Left ventricle myocardium inferior (tissue), 1 donor: ENCODE data around the gene ECE1. TPM values are rescaled to one million over a fixed set of nuclear protein-coding genes. Genes with fewer than 3 reads are reported as not detected.

Experiments used
- DNase-seq: peaks from one replicate; pipeline ENCODE4 v3.0.0-alpha.2; 2020
- H3K27ac ChIP-seq: fragments of 200-600 bp; replicated peaks from 2 replicates; pipeline ENCODE4 v1.8.0; 2021
- H3K27me3 ChIP-seq: fragments of 200-600 bp; 2 replicates; pipeline ENCODE4 v1.8.0; 2021; ENCODE audit warnings: low read depth
- H3K36me3 ChIP-seq: fragments of 200-600 bp; 2 replicates; pipeline ENCODE4 v1.8.0; 2021
- H3K4me1 ChIP-seq: fragments of 200-600 bp; 2 replicates; pipeline ENCODE4 v1.8.0; 2021
- H3K4me3 ChIP-seq: fragments of 200-600 bp; 2 replicates; pipeline ENCODE4 v1.8.0; 2021; ENCODE audit warnings: mild to moderate bottlenecking, moderate library complexity
- H3K9me3 ChIP-seq: fragments of 200-600 bp; replicated peaks from 2 replicates; pipeline ENCODE4 v1.8.0; 2021
- intact Hi-C: fragments of 100-400 bp; cut with micrococcal nuclease; formaldehyde crosslinking; loops from one replicate; pipeline ENCODE4 v1.11.0; 2022
- total RNA-seq: library from RNA; stranded (reverse); fragmentation: NEBNext Ultra II Directional; extraction: Animal tissue kit (Norgen Biotek cat#: 25700); gene quantifications from one replicate; pipeline ENCODE4 v1.2.1, GENCODE V29; 2021
- TF ChIP-seq, protein P1 (sequence below): fragments of 200-600 bp; IDR thresholded peaks from 2 replicates; pipeline ENCODE4 v1.8.0; 2021; ENCODE audit warnings: antibody characterized with exemption, mild to moderate bottlenecking, borderline replicate concordance
- donor health status: DM: no; HTN: yes; CAD: no; lungs with severe emphysema.

ECE1 gene
- total RNA-seq, 1 donor from 2014 or later = 54.7 TPM

DNA sequence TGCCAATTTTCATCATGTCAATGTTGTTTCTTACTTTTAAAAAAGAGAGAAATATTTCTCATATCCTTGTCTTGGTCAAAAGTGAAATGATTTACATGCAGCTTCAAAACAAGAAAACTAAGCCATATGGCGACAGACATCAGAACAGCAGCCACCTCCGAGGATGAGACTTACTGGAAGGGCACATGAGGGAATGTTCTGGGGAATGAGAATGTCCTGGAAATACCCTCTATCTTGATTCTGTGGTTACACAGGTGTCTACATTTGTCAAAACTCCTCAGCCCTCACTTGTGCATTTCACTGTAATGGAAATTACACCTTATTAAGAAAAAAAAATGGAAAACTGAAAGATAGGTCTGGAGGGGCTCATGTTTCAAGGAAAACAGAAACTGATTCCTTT lies 14.2 kb upstream of the ECE1 start:
- no peak for DNase-seq
- H3K4me1 ChIP-seq = peaks cover 75% of the 10 kb centered on the region
- no peaks in the 10 kb centered on the region for H3K27me3 ChIP-seq
- H3K36me3 ChIP-seq = no peaks in the 10 kb centered on the region
- TF ChIP-seq, protein P1, sequence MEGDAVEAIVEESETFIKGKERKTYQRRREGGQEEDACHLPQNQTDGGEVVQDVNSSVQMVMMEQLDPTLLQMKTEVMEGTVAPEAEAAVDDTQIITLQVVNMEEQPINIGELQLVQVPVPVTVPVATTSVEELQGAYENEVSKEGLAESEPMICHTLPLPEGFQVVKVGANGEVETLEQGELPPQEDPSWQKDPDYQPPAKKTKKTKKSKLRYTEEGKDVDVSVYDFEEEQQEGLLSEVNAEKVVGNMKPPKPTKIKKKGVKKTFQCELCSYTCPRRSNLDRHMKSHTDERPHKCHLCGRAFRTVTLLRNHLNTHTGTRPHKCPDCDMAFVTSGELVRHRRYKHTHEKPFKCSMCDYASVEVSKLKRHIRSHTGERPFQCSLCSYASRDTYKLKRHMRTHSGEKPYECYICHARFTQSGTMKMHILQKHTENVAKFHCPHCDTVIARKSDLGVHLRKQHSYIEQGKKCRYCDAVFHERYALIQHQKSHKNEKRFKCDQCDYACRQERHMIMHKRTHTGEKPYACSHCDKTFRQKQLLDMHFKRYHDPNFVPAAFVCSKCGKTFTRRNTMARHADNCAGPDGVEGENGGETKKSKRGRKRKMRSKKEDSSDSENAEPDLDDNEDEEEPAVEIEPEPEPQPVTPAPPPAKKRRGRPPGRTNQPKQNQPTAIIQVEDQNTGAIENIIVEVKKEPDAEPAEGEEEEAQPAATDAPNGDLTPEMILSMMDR = no peak
- intact Hi-C loops = no loop called here
- no peak overlapping the region for H3K4me3 ChIP-seq
- peak overlapping the region; percentile 54 for H3K27ac ChIP-seq
- no peaks in the 10 kb centered on the region for H3K9me3 ChIP-seq

DNA sequence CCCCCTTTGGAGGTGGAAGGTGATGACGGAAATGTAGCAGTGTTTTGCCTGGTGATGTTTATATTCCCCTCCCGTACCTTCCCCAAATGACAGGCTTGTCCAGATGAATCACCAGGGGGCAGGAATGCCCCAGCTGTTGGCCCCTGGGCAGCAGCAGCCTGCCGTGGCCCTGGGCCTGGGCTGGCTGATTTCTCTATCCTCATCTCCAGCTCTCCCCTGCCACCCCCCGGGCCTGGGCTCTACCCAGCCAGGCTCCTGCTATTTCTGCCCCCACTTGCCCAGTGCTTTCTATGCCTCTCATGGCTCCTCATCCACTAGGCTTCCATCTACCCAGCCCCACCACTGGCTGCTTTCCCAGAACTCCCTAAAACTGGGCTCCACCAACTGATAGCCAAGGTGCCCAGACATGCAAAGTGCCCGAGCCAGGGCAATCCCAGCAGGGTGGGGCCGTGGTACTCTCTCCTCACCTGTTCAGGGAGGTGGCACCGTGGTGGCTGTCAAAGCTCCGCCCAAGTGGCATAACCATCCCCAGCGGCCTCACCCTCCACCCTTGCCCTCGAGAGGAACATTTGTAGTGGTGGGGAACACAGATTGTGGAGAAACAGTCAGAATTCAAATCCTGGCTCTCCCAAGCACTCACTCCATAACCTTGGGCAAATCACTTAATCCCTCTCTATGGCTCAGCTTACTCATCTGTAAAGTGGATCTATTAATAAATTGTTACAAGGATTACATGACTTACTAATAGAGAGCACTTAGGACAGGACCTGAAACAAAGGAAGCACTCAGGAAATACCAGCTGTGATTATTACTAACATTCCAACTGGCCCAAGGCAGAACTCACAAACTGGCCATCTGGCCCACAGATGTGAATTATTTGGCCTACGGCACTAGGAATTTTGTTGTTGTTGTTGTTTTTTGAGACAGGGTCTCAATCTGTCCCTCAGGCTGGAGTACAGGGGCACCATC lies 12.8 kb upstream of the ECE1 start:
- peak overlapping the region; percentile 54 for H3K27ac ChIP-seq

DNA sequence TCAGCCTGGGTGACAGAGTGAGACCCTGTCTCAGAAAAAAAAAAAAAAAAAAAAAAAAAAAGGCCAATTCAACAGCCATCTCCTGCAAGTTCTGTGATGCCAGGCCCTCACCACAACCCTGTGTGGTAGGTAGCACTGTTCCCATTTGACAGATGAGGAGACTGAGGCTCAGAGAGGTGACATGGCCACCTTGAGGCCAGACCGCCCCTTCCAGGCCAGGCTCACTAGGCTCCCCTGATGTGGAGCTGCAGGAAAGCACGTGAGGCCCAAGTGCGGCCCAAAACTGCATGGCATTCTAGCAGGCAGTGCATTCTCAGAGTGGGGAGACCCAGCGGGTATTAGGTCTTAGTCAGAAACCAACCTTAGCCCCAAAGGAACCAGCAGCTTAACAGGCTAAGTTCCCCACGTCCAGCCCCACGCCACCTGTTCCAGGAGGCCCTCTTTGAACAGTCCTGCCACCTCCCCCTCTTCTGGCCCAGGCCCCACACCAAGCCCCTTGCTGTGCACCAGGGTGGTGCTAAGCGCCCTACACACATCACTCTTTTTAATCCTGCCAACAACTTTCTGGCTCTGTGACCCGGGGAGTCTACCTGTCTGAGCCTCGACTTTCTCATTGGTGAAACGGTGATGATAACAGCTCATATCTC lies 11.7 kb upstream of the ECE1 start:
- Histone ChIP-seq H3K4me1 (peaks cover 68% of the 10 kb centered on the region), H3K27ac (no peak overlapping the region), H3K4me3 (no peak overlapping the region), H3K9me3 (no peaks in the 10 kb centered on the region), H3K27me3 (no peaks in the 10 kb centered on the region), H3K36me3 (no peaks in the 10 kb centered on the region)
- DNase-seq = no peak
- intact Hi-C loops = no loop called here
- TF ChIP-seq, protein P1 = no peak

More for the DNA sequence above, 12.8 kb upstream of the ECE1 start:
- Histone ChIP-seq H3K27me3 (no peaks in the 10 kb centered on the region), H3K4me3 (no peak overlapping the region), H3K36me3 (no peaks in the 10 kb centered on the region), H3K9me3 (no peaks in the 10 kb centered on the region), H3K4me1 (peaks cover 75% of the 10 kb centered on the region)
- no peak for DNase-seq
- TF ChIP-seq, protein P1 = no peak
- intact Hi-C loops = no loop called here

DNA sequence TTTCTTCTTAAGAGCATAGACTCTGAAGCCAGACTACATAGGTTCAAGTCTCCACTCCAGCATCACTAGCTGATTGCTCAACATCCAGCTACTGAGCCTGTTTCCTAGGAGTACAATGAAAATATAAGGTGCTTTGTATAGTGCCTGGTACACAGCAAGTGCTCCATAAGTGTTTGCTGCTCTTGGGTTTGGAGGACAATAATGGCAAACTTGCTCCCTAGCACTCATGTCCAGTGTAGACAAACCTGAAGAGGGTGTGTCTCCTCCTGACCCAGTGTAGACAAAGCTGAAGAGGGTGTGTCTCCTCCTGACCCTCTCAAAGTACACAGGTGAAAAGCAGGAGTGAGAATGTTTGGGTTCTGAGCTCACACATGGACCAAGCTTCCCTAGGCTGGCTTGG lies 10.5 kb upstream of the ECE1 start:
- H3K9me3 ChIP-seq = no peaks in the 10 kb centered on the region
- H3K4me3 ChIP-seq = no peak overlapping the region
- TF ChIP-seq, protein P1 = no peak
- DNase-seq = no peak
- peaks cover 69% of the 10 kb centered on the region for H3K4me1 ChIP-seq
- peak overlapping the region; percentile 27 for H3K27ac ChIP-seq
- H3K27me3 ChIP-seq = no peaks in the 10 kb centered on the region
- no peaks in the 10 kb centered on the region for H3K36me3 ChIP-seq
- intact Hi-C loops = no loop called here

DNA sequence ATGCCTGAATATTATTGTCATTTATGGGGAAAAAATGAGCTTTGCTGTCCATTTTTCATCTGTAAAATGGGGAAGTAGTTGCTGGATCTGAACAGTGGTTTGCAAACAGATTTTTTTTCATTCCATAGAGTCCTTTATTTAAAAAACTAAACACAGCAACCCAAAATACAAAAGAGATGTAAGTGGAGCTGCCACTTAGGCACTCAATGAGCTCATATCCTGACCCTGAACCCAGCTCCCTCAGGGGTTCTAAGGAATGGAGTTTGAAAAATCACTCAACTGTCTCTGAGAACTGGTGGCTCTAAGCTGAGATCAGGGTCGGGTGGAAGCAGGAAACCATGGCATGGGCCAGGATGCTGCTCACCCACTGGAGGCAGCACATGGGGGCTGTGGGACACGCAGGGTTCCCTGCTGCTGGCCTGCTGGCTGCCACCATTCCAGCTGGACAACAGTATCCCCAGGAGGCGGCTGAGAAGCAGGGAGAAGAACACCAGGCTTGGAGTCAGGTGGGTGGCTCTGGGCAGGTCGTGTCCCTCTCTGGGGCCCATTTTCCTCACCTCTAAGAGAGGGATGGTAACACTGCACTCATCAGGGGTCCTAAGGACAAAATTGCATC lies 9.6 kb upstream of the ECE1 start:
- TF ChIP-seq, protein P1 = no peak
- no peak for DNase-seq
- no peaks in the 10 kb centered on the region for H3K27me3 ChIP-seq
- H3K36me3 ChIP-seq = no peaks in the 10 kb centered on the region
- H3K4me1 ChIP-seq = peaks cover 68% of the 10 kb centered on the region
- intact Hi-C loops = no loop called here
- H3K27ac ChIP-seq = peak overlapping the region; percentile 27
- H3K9me3 ChIP-seq = no peaks in the 10 kb centered on the region
- no peak overlapping the region for H3K4me3 ChIP-seq
